Neural cell (in vitro differentiated cells): ENCODE results near the gene LRMDA.

Experiments
- EZH2 ChIP-seq: fragments of 200-600, 300-800 bp; shearing (Covaris generic), sonication (generic); IDR thresholded peaks from 2 replicates; pipeline ENCODE4 v1.6.1; 2014; ENCODE audit warnings: antibody characterized with exemption, low read length, borderline replicate concordance, mild to moderate bottlenecking; ENCODE audit not compliant: insufficient read depth, poor library complexity, severe bottlenecking
- SMC3 ChIP-seq: fragments of 450-650 bp; conservative IDR thresholded peaks from 2 replicates; pipeline ENCODE4 v1.6.1; 2014; ENCODE audit warnings: antibody characterized with exemption, mild to moderate bottlenecking, moderate library complexity; ENCODE audit not compliant: poor library complexity

GRCh38 chr10:75645704-75646103 lies 214.3 kb downstream of the LRMDA start:
- TF ChIP-seq EZH2 (no peak), SMC3 (no peak)
